SU-DHL-6 (cell line): ENCODE measurements around the gene FABP3.

Experiments
- EZH2phosphoT487 ChIP-seq: fragments of 200-600 bp; sonication (generic), shearing (Covaris generic); conservative IDR thresholded peaks from 2 replicates; pipeline ENCODE4 v1.6.1; 2018; ENCODE audit warnings: mild to moderate bottlenecking, antibody characterized with exemption, low read length, moderate library complexity, mixed read lengths
- TF ChIP-seq, protein P1 (sequence below): fragments of 200-600 bp; sonication (generic); IDR thresholded peaks from one replicate; pipeline ENCODE4 v1.5.1; 2017; ENCODE audit warnings: antibody characterized with exemption, mild to moderate bottlenecking, low read length, moderate library complexity; ENCODE audit not compliant: insufficient read depth, poor library complexity, severe bottlenecking

DNA sequence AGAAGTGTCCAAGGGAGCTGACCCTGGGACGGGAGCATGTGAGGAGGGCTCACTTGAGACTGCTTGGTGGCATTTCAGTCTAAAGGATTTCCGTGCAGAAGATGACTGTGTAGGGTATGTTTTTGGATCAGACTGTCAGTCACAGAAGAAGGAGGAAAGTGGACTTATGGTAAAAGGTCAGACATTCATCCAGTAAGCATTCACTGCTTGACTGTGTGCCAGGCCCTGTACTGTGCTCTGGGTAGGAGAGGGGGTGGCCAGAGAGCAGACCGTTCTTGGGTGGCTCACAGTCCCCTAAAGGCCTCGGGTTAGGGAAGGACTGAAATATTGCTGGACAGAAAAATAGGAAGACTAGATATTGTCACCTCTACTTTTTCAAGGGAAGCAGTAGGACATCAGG is 38.0 kb upstream of the FABP3 start:
- TF ChIP-seq, protein P1, sequence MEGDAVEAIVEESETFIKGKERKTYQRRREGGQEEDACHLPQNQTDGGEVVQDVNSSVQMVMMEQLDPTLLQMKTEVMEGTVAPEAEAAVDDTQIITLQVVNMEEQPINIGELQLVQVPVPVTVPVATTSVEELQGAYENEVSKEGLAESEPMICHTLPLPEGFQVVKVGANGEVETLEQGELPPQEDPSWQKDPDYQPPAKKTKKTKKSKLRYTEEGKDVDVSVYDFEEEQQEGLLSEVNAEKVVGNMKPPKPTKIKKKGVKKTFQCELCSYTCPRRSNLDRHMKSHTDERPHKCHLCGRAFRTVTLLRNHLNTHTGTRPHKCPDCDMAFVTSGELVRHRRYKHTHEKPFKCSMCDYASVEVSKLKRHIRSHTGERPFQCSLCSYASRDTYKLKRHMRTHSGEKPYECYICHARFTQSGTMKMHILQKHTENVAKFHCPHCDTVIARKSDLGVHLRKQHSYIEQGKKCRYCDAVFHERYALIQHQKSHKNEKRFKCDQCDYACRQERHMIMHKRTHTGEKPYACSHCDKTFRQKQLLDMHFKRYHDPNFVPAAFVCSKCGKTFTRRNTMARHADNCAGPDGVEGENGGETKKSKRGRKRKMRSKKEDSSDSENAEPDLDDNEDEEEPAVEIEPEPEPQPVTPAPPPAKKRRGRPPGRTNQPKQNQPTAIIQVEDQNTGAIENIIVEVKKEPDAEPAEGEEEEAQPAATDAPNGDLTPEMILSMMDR: no peak
- no peak for TF ChIP-seq EZH2phosphoT487
